Measurements from ENCODE around the gene RNF114.

Gene RNF114

DNA sequence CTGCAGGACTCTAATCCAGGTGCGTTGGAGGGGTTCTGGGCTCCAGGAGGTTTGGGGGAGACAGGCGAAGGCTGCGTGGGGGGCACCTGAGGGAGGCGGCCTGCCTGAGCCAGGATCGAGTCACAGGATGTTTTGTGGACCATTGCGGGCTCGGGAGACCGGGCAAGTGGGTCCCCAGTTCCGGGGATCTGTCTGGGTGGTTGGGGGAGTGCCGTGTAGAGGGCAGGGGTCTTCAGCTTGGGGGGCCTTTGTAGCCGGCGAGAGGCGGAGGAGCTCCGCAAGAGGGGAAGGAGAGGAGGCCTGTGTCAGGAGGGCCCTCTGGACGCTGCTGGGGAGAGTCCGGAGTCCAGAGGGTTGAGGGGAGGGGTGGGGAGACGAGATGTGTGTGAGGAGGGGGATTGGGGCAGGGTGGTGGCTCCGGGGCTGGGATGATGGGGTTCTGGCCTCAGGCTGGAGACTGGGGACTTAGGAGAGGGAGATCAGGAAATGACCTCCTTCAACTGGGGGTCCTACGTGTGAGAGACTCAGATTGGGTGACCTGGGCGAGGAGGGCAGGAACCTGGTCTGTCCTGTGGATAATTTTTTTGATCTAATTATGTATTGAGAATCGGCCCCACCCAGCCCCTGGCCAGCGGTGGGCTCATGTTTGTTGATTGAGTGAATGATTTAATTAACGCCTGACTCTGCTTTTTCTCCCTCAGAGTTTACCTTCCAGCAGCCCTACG lies 47.1 kb downstream of the RNF114 start:
- Histone ChIP-seq H3K9me3 (ENCODE audit: control insufficient read depth, insufficient read depth, low read length) (no peaks in the 10 kb centered on the region), H3K9ac (ENCODE audit: low read depth, low read length) (peak overlapping the region; percentile 33; the same call in 1 of the 2 replicates), H3K4me1 (ENCODE audit: control insufficient read depth, insufficient read depth, low read length) (peaks cover 49% of the 10 kb centered on the region), H3K27ac (ENCODE audit: low read depth, low read length) (no peak overlapping the region), H3K27me3 (ENCODE audit: control insufficient read depth, insufficient read depth, low read length) (peaks cover 16% of the 10 kb centered on the region), H3K4me3 (ENCODE audit: low read depth, low read length) (peak overlapping the region; percentile 66), H3K36me3 (ENCODE audit: control insufficient read depth, insufficient read depth, low read length) (peaks cover 15% of the 10 kb centered on the region)

DNA sequence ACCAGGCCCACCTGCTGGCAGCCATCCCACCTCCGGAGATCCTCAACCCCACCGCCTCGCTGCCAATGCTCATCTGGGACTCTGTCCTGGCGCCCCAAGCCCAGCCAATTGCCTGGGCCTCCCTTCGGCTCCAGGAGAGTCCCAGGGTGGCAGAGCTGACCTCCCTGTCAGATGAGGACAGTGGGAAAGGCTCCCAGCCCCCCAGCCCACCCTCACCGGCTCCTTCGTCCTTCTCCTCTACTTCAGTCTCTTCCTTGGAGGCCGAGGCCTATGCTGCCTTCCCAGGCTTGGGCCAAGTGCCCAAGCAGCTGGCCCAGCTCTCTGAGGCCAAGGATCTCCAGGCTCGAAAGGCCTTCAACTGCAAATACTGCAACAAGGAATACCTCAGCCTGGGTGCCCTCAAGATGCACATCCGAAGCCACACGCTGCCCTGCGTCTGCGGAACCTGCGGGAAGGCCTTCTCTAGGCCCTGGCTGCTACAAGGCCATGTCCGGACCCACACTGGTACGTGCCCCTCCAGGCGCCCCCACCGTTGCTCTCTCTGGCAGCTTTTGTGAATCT lies 47.7 kb downstream of the RNF114 start:
- no peak overlapping the region for H3K27ac ChIP-seq (ENCODE audit: low read depth, low read length)
- H3K36me3 ChIP-seq (ENCODE audit: control insufficient read depth, insufficient read depth, low read length) = peaks cover 22% of the 10 kb centered on the region
- peaks cover 54% of the 10 kb centered on the region for H3K4me1 ChIP-seq (ENCODE audit: control insufficient read depth, insufficient read depth, low read length)
- H3K9me3 ChIP-seq (ENCODE audit: control insufficient read depth, insufficient read depth, low read length) = no peaks in the 10 kb centered on the region
- peaks cover 16% of the 10 kb centered on the region for H3K27me3 ChIP-seq (ENCODE audit: control insufficient read depth, insufficient read depth, low read length)
- no peak overlapping the region for H3K9ac ChIP-seq (ENCODE audit: low read depth, low read length)
- peak overlapping the region; percentile 66; the same call in 1 of the 2 replicates for H3K4me3 ChIP-seq (ENCODE audit: low read depth, low read length)

DNA sequence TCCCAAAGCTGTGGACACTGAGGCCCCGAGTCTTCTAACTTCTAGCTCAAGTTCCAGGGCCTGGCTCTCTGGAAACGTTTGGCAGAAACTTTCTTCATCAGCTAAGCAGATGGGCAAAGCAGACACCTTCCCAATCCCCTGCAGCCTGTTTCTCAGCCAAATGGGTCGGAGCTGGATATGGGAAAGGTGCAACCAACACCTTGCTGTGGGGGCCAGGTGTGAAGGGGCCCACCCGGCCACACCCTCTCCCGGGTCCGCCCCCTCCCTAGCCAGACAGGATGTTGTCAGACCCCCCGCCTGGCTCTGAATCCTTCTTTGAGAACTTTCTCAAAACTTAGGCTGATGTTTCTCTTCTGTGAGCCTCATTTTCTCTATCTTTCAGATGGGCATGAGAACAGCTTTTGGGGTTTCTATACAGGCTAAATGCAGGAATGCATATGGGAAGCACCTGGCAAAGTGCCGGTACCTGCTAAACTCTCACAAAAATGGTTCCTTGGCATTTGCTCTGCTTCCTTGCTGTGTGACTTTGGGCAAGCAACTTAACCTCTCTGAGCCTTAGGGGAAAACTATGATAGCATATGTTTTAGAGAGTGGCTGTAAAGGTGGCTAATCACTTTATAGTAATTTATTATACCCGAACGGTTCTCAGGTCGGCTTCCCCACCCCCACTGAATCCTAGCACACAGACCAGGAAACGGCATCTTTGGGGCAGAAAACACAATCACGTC lies 48.4 kb downstream of the RNF114 start:
- Histone ChIP-seq H3K9ac (ENCODE audit: low read depth, low read length) (no peak overlapping the region), H3K36me3 (ENCODE audit: control insufficient read depth, insufficient read depth, low read length) (peaks cover 22% of the 10 kb centered on the region), H3K4me1 (ENCODE audit: control insufficient read depth, insufficient read depth, low read length) (peaks cover 61% of the 10 kb centered on the region)

DNA sequence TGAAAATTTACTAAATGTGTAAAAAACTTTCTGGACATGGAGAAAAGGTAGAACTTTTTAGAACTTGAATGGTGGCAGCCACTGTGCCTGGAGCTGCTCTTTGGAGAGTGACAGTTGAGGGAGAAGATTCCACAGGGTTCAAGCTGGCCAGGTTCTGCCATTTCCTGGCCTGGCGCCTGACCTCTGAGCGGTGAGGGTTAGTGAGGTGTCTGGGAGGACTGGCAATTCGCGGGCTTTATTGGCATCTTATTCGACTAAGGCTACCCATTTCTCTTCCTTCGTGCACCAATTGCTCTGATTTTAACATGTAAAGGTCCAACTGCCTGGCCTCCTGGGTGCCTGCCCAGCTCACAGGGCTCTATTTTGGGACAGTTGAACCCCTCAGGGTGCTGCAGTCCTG lies 49.0 kb downstream of the RNF114 start:
- H3K4me1 ChIP-seq (ENCODE audit: control insufficient read depth, insufficient read depth, low read length) = peaks cover 66% of the 10 kb centered on the region

More for the DNA sequence above, 48.4 kb downstream of the RNF114 start:
- Histone ChIP-seq H3K4me3 (ENCODE audit: low read depth, low read length) (peak overlapping the region; percentile 9; the same call in 1 of the 2 replicates), H3K27me3 (ENCODE audit: control insufficient read depth, insufficient read depth, low read length) (peaks cover 14% of the 10 kb centered on the region), H3K27ac (ENCODE audit: low read depth, low read length) (no peak overlapping the region), H3K9me3 (ENCODE audit: control insufficient read depth, insufficient read depth, low read length) (no peaks in the 10 kb centered on the region)

DNA sequence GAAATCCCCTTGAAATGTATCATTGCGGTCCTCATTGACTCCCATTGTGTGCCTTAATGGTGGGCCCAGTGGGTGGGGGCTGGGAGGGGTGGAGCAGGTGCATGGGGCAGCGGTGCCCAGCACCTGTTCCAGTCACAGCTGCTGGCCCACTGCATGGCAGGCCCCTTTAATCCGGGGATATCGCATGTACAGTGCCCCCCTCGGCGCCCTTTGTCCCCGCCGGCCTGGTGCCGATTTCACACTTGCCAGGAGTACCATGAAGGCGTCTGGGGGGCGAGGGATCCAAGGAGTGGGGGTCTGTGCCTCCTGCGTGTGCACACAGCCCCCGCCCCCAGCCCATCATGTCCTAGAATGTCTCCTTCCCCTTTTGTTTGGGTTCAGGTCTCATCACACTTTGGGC lies 49.4 kb downstream of the RNF114 start:
- no peaks in the 10 kb centered on the region for H3K9me3 ChIP-seq (ENCODE audit: control insufficient read depth, insufficient read depth, low read length)
- H3K27me3 ChIP-seq (ENCODE audit: control insufficient read depth, insufficient read depth, low read length) = peaks cover 11% of the 10 kb centered on the region
- peaks cover 71% of the 10 kb centered on the region for H3K4me1 ChIP-seq (ENCODE audit: control insufficient read depth, insufficient read depth, low read length)
- H3K36me3 ChIP-seq (ENCODE audit: control insufficient read depth, insufficient read depth, low read length) = peaks cover 22% of the 10 kb centered on the region
- H3K4me3 ChIP-seq (ENCODE audit: low read depth, low read length) = 0 out of 2 replicates have a peak overlapping the region, but pooled peaks have one; percentile 7
- no peak overlapping the region for H3K27ac ChIP-seq (ENCODE audit: low read depth, low read length)
- H3K9ac ChIP-seq (ENCODE audit: low read depth, low read length) = no peak overlapping the region

More for the DNA sequence above, 49.0 kb downstream of the RNF114 start:
- H3K9me3 ChIP-seq (ENCODE audit: control insufficient read depth, insufficient read depth, low read length) = no peaks in the 10 kb centered on the region
- H3K4me3 ChIP-seq (ENCODE audit: low read depth, low read length) = peak overlapping the region; percentile 7; the same call in 1 of the 2 replicates
- H3K27me3 ChIP-seq (ENCODE audit: control insufficient read depth, insufficient read depth, low read length) = peaks cover 11% of the 10 kb centered on the region
- no peak overlapping the region for H3K9ac ChIP-seq (ENCODE audit: low read depth, low read length)
- H3K27ac ChIP-seq (ENCODE audit: low read depth, low read length) = no peak overlapping the region
- peaks cover 22% of the 10 kb centered on the region for H3K36me3 ChIP-seq (ENCODE audit: control insufficient read depth, insufficient read depth, low read length)

DNA sequence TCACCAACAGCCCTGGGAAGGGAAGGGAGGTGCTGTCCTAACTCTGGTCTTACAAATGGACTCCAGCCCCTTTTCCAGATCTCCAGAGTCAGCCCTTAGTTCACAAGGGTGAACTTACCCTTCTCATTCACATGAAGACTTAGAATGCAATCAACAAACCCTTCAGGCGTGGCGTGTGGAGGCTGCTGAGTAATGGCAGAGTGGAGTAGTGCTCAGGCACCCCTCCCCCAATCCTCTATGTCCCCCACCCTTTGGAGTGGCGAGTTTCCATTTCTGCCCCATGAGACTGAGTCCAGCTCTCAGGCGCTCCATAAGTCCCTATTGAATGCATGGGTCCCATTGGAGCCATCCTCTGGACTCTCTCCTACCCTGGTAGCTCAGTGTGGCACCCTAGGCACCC lies 49.9 kb downstream of the RNF114 start:
- Histone ChIP-seq H3K4me3 (ENCODE audit: low read depth, low read length) (no peak overlapping the region), H3K9me3 (ENCODE audit: control insufficient read depth, insufficient read depth, low read length) (no peaks in the 10 kb centered on the region), H3K27me3 (ENCODE audit: control insufficient read depth, insufficient read depth, low read length) (peaks cover 11% of the 10 kb centered on the region), H3K27ac (ENCODE audit: low read depth, low read length) (no peak overlapping the region), H3K36me3 (ENCODE audit: control insufficient read depth, insufficient read depth, low read length) (peaks cover 22% of the 10 kb centered on the region), H3K4me1 (ENCODE audit: control insufficient read depth, insufficient read depth, low read length) (peaks cover 71% of the 10 kb centered on the region), H3K9ac (ENCODE audit: low read depth, low read length) (no peak overlapping the region)

DNA sequence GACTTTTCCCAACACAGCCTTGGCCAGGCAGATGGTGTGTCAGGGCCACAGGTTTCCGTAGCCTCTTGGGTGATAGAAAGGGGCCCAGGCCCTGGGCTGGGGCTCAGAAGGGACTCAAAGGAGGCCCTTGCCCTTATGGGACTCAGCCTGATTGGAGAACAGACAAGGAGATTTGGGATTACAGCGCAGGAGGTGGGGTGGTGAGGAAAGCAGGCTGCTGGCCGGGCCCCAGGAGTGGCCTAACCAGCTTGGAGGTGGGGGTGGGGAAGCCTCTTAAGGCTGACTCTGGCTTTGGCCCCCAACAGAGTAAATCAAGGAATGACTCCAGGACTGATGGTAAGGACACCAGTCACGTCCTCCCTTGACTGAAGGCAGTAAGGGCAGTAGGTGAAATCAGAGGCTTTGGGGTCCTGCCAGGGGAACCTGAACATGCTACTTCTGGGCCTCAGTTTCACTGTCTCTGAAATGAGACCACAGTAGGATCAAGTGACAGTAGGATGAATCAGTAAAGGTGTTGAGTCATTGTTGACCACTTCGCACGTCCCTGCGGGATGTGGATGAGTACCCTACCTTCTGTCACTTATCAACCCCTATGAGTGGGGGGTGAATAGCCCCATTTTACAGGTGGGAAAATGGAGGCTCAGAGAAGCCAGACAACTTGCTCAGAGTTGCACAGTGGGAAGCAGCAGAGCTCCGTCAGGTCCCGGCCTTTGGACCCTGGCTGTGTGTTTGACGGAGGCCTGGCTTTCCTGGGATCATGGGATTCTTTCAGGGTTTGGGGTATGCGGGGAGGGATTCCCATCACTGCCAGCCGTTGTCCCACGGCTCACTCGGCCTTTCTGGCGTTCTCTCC lies 51.0 kb downstream of the RNF114 start:
- no peaks in the 10 kb centered on the region for H3K9me3 ChIP-seq (ENCODE audit: control insufficient read depth, insufficient read depth, low read length)
- H3K27ac ChIP-seq (ENCODE audit: low read depth, low read length) = peak overlapping the region; percentile 31
- H3K36me3 ChIP-seq (ENCODE audit: control insufficient read depth, insufficient read depth, low read length) = peaks cover 22% of the 10 kb centered on the region
- H3K4me3 ChIP-seq (ENCODE audit: low read depth, low read length) = no peak overlapping the region
- H3K9ac ChIP-seq (ENCODE audit: low read depth, low read length) = no peak overlapping the region
- peaks cover 69% of the 10 kb centered on the region for H3K4me1 ChIP-seq (ENCODE audit: control insufficient read depth, insufficient read depth, low read length)
- H3K27me3 ChIP-seq (ENCODE audit: control insufficient read depth, insufficient read depth, low read length) = peaks cover under 1% of the 10 kb centered on the region

DNA sequence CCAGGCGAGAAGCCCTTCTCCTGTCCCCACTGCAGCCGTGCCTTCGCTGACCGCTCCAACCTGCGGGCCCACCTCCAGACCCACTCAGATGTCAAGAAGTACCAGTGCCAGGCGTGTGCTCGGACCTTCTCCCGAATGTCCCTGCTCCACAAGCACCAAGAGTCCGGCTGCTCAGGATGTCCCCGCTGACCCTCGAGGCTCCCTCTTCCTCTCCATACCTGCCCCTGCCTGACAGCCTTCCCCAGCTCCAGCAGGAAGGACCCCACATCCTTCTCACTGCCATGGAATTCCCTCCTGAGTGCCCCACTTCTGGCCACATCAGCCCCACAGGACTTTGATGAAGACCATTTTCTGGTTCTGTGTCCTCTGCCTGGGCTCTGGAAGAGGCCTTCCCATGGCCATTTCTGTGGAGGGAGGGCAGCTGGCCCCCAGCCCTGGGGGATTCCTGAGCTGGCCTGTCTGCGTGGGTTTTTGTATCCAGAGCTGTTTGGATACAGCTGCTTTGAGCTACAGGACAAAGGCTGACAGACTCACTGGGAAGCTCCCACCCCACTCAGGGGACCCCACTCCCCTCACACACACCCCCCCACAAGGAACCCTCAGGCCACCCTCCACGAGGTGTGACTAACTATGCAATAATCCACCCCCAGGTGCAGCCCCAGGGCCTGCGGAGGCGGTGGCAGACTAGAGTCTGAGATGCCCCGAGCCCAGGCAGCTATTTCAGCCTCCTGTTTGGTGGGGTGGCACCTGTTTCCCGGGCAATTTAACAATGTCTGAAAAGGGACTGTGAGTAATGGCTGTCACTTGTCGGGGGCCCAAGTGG lies 51.9 kb downstream of the RNF114 start:
- H3K27ac ChIP-seq (ENCODE audit: low read depth, low read length) = no peak overlapping the region
- no peak overlapping the region for H3K9ac ChIP-seq (ENCODE audit: low read depth, low read length)
- H3K36me3 ChIP-seq (ENCODE audit: control insufficient read depth, insufficient read depth, low read length) = peaks cover 22% of the 10 kb centered on the region
- no peaks in the 10 kb centered on the region for H3K27me3 ChIP-seq (ENCODE audit: control insufficient read depth, insufficient read depth, low read length)
- H3K4me3 ChIP-seq (ENCODE audit: low read depth, low read length) = no peak overlapping the region
- peaks cover 68% of the 10 kb centered on the region for H3K4me1 ChIP-seq (ENCODE audit: control insufficient read depth, insufficient read depth, low read length)
- no peaks in the 10 kb centered on the region for H3K9me3 ChIP-seq (ENCODE audit: control insufficient read depth, insufficient read depth, low read length)

DNA sequence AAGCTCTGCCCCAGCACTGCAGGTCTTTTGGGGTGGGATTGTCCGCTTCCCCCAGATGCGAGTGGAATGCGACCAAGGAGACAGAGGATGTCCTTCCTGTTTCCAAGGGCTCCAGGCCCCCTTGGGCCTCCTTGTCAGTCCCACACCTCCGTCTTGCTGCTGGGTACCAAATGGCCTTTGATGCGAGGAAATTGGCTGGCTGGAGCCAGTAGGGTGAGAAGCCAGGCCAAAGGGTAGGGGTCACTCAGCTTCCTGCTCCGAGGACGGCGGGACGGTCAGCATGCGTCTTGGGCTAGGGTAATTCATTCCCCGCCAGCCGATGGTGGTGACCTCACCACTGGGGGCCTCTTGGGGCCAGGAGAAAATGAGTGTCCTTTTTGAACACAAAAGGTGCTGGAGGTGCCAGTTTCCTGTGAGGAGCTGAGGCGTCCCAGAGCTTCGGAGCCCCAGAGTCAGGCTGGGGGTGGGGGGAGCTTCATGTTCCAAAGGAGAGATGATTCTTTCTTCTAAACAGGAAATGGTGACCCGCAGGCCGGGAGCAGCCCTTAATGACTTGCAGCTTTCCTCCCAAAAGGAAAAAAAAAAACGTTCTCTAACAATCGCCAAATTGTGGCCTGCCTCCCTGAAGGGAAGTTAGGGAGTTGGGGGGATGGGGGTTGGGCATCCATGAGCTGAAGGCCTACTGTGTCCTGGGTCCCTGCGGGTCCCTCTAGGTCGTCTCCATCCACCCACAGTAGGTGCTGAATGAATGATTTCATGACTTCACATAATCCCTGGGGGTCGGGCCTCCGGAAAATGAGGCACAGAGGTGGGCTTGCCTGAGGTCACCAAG lies 53.3 kb downstream of the RNF114 start:
- Histone ChIP-seq H3K4me1 (ENCODE audit: control insufficient read depth, insufficient read depth, low read length) (peaks cover 61% of the 10 kb centered on the region), H3K9ac (ENCODE audit: low read depth, low read length) (peak overlapping the region; percentile 37; the same call in 1 of the 2 replicates)

More for the DNA sequence above, 53.3 kb downstream of the RNF114 start:
- no peaks in the 10 kb centered on the region for H3K27me3 ChIP-seq (ENCODE audit: control insufficient read depth, insufficient read depth, low read length)
- H3K36me3 ChIP-seq (ENCODE audit: control insufficient read depth, insufficient read depth, low read length) = peaks cover 17% of the 10 kb centered on the region
- H3K4me3 ChIP-seq (ENCODE audit: low read depth, low read length) = no peak overlapping the region
- H3K9me3 ChIP-seq (ENCODE audit: control insufficient read depth, insufficient read depth, low read length) = no peaks in the 10 kb centered on the region
- H3K27ac ChIP-seq (ENCODE audit: low read depth, low read length) = peak overlapping the region; percentile 75

Data from HUES48 (cell line).